GM13976 (cell line): Measurements from ENCODE around the gene TSPAN31.

Experiments
- DNase-seq: peaks from one replicate; pipeline ENCODE4 v3.0.0; 2012; ENCODE audit warnings: low spot score
- CTCF ChIP-seq: IDR thresholded peaks from 2 replicates; pipeline ENCODE4 v1.5.1; 2012; ENCODE audit warnings: borderline replicate concordance, mild to moderate bottlenecking; ENCODE audit not compliant: insufficient read depth; ENCODE audit errors: extremely low read depth, missing control alignments, control extremely low read depth
- in situ Hi-C: fragments of 300-500 bp; cut with MboI; formaldehyde crosslinking; loops from one replicate; pipeline ENCODE4 v1.12.0; 2022; ENCODE audit warnings: low sequenced_read_pairs, mixed read lengths, inconsistent platforms; ENCODE audit not compliant: unreplicated experiment

Gene TSPAN31

GRCh38 chr12:57726151-57726883 is 18.5 kb upstream of the TSPAN31 start:
- DNase-seq = peak; percentile 68
- TF ChIP-seq CTCF = no peak
- in situ Hi-C loops = no loop called here

GRCh38 chr12:57726884-57727757 is 17.7 kb upstream of the TSPAN31 start:
- no peak for TF ChIP-seq CTCF
- peak; percentile 32 for DNase-seq
- in situ Hi-C loops = no loop called here

- no peak for TF ChIP-seq CTCF
- DNase-seq = peak; percentile 15
- in situ Hi-C loops = no loop called here
Measured at GRCh38 chr12:57727758-57728395, 17.0 kb upstream of the TSPAN31 start.

- in situ Hi-C loops = no loop called here
- TF ChIP-seq CTCF = no peak
Measured at GRCh38 chr12:57729321-57729844, 15.5 kb upstream of the TSPAN31 start.

GRCh38 chr12:57730336-57731067 is 14.3 kb upstream of the TSPAN31 start:
- no peak for DNase-seq
- in situ Hi-C loops = no loop called here
- no peak for TF ChIP-seq CTCF

More at GRCh38 chr12:57729321-57729844, 15.5 kb upstream of the TSPAN31 start:
- no peak for DNase-seq

- no peak for DNase-seq
- no peak for TF ChIP-seq CTCF
- in situ Hi-C loops = no loop called here
Measured at GRCh38 chr12:57731411-57732080, 13.3 kb upstream of the TSPAN31 start.
